Body of pancreas (tissue), 4 donors: ENCODE measurements around the gene SUSD3.

Source experiments
- CTCF ChIP-seq, 7 experiments: fragments of 450-650 bp in 4 of 7; fragments of 200-600 bp in 3 of 7; sonication (generic) in 3 of 7; IDR thresholded peaks; one replicate each; pipeline ENCODE4 v1.5.1; 2016 to 2019; ENCODE audit warnings: antibody characterized with exemption in 7 of 7
- POLR2A ChIP-seq, 3 donors: fragments of 450-650 bp; IDR thresholded peaks; one replicate each; pipeline ENCODE4 v1.6.1; 2016; ENCODE audit warnings: antibody characterized with exemption in 3 of 3, mild to moderate bottlenecking in 2 of 3

- TF ChIP-seq CTCF (IDR thresholded peaks at IDR 0.05), result no peak
- no peak for TF ChIP-seq POLR2A (IDR thresholded peaks at IDR 0.05)
These were observed 25.3 kb downstream of the SUSD3 start for GRCh38 chr9:93083592-93084470.
